Esophagus squamous epithelium (tissue), 5 donors: ENCODE results near the gene RBM10. TPM values are rescaled to one million over a fixed set of nuclear protein-coding genes. Genes with fewer than 3 reads are reported as not detected.
A peak's percentile ranks its signal among the peaks of the same experiment; 100 is the strongest.
"Not testable (repeated sequence)": the region's sequence is repeated elsewhere in the genome, so short reads cannot be mapped to it uniquely, and the experiment has no call there.

Experiments
- DNase-seq: peaks from one replicate; lab custom pipeline; 2025; lab: John Stamatoyannopoulos, UW
- H3K27ac ChIP-seq, 4 donors: fragments of 200-600 bp; sonication (generic); one replicate each; pipeline ENCODE4 v1.5.1; 2016 to 2019; ENCODE audit warnings: mild to moderate bottlenecking in 1 of 4
- H3K27me3 ChIP-seq, 4 donors: fragments of 200-600 bp; sonication (generic); 1 replicate in 3 of 4; 2 replicates in 1 of 4; pipeline versions ENCODE4 v1.5.1 to v1.6.0; 2017 to 2021; ENCODE audit warnings: antibody characterized with exemption in 1 of 4
- H3K36me3 ChIP-seq, 3 donors: fragments of 200-600 bp; sonication (generic); one replicate each; pipeline ENCODE4 v1.5.1; 2016 to 2019
- H3K4me1 ChIP-seq, 3 donors: fragments of 200-600 bp; sonication (generic); one replicate each; pipeline ENCODE4 v1.5.1; 2017 to 2019
- H3K4me3 ChIP-seq, 4 donors: fragments of 200-600 bp; sonication (generic); 1 replicate in 3 of 4; 2 replicates in 1 of 4; pipeline ENCODE4 v1.5.1; 2016 to 2019; ENCODE audit warnings: mild to moderate bottlenecking in 2 of 4, moderate library complexity in 1 of 4
- H3K9me3 ChIP-seq, 3 donors: fragments of 200-600 bp; sonication (generic); one replicate each; pipeline ENCODE4 v1.5.1; 2016 to 2019
- CTCF ChIP-seq, 6 experiments: fragments of 450-650 bp in 4 of 6; fragments of 200-600 bp in 2 of 6; sonication (generic) in 2 of 6; IDR thresholded peaks; one replicate each; pipeline ENCODE4 v1.5.1; 2016 to 2019; ENCODE audit warnings: antibody characterized with exemption in 6 of 6, mild to moderate bottlenecking in 4 of 6, moderate library complexity in 4 of 6
- POLR2A ChIP-seq, 4 donors: fragments of 450-650 bp; IDR thresholded peaks; one replicate each; pipeline ENCODE4 v1.6.1; 2017; ENCODE audit warnings: antibody characterized with exemption in 4 of 4, mild to moderate bottlenecking in 4 of 4, moderate library complexity in 3 of 4
- WGBS, 2 donors: methylation state at CpG; one replicate each; pipeline ENCODE4 v1.1.5; 2018; 5-methylcytosine and 5-hydroxymethylcytosine counted together
- intact Hi-C: fragments of 100-400 bp; cut with DNase I; formaldehyde crosslinking; loops from one replicate; pipeline ENCODE4 v1.15.0; 2022
- total RNA-seq, 4 donors: library from RNA; depleted of rRNA; stranded (reverse); fragments of >200 nt; gene quantifications; one replicate each; pipeline ENCODE4 v1.1.0, GENCODE V29; 2016
- donor health status: DM: yes; HTN: yes; CAD: no.

Gene RBM10
- total RNA-seq, 4 donors from 2014 or later, result 28.1 to 35.6 (median 28.6) TPM

GRCh38 chrX:47112316-47112954 lies 32.6 kb upstream of the RBM10 start:
- DNase-seq, result no peak
- Histone ChIP-seq H3K4me1 (no peaks in the 10 kb centered on the region), H3K9me3 (no peaks in the 10 kb centered on the region), H3K27ac (no peak overlapping the region), H3K4me3 (no peak overlapping the region), H3K36me3 (no peaks in the 10 kb centered on the region), H3K27me3 (no peaks in the 10 kb centered on the region)
- intact Hi-C loops, result no loop called here
- 69% methylated on average over 8 of the region's 9 CpGs; no CpG with 5 or more reads in 1 of the 2 donors for WGBS, 2 donors
- TF ChIP-seq CTCF (IDR thresholded peaks at IDR 0.05), result no peak
- TF ChIP-seq POLR2A (IDR thresholded peaks at IDR 0.05), result no peak

- DNase-seq, H3K27ac ChIP-seq, H3K27me3 ChIP-seq, H3K4me3 ChIP-seq, H3K4me1 ChIP-seq, H3K36me3 ChIP-seq, intact Hi-C loops, H3K9me3 ChIP-seq: not testable (repeated sequence)
- WGBS, 2 donors, result 87% methylated on average over 5 to 7 of the region's 7 CpGs
Measured at GRCh38 chrX:47116551-47117110, 28.4 kb upstream of the RBM10 start.

GRCh38 chrX:47124466-47124865 lies 20.6 kb upstream of the RBM10 start:
- 77 to 83% methylated on average over 2 to 3 of the region's 3 CpGs for WGBS, 2 donors
- DNase-seq, H3K36me3 ChIP-seq, H3K9me3 ChIP-seq, H3K4me3 ChIP-seq, intact Hi-C loops, H3K27ac ChIP-seq, H3K4me1 ChIP-seq, H3K27me3 ChIP-seq: not testable (repeated sequence)

- WGBS, 2 donors, result 0 to 38% methylated on average over 12 to 29 of the region's 31 CpGs
- Histone ChIP-seq H3K4me3 (peak overlapping the region; percentile 41 to 71 (median 56)), H3K27me3 (no peaks in the 10 kb centered on the region), H3K9me3 (no peaks in the 10 kb centered on the region), H3K4me1 (peaks cover 0 to 11% (median 0%) of the 10 kb centered on the region in 3 donors), H3K27ac (peak overlapping the region; percentile 73 to 87 (median 84)), H3K36me3 (no peaks in the 10 kb centered on the region)
- DNase-seq, result peak; percentile 61
- intact Hi-C loops, result no loop called here
- TF ChIP-seq CTCF (IDR thresholded peaks at IDR 0.05) (no peak), POLR2A (IDR thresholded peaks at IDR 0.05) (peak in 1 of 4 donors; percentile 28)
Measured at GRCh38 chrX:47129157-47129898, 15.7 kb upstream of the RBM10 start.

- Histone ChIP-seq H3K27ac (peak overlapping the region; percentile 73 to 87 (median 84)), H3K4me1 (peaks cover 0 to 11% (median 0%) of the 10 kb centered on the region in 3 donors), H3K27me3 (no peaks in the 10 kb centered on the region), H3K36me3 (no peaks in the 10 kb centered on the region), H3K9me3 (no peaks in the 10 kb centered on the region), H3K4me3 (peak overlapping the region; percentile 41 to 71 (median 56))
- DNase-seq, result no peak
- no peak for TF ChIP-seq CTCF (IDR thresholded peaks at IDR 0.05)
- TF ChIP-seq POLR2A (IDR thresholded peaks at IDR 0.05), result no peak
- 19 to 46% methylated on average over 8 to 10 of the region's 11 CpGs for WGBS, 2 donors
- intact Hi-C loops, result no loop called here
Measured at GRCh38 chrX:47129899-47130358, 15.1 kb upstream of the RBM10 start.

GRCh38 chrX:47133493-47133892 lies 11.5 kb upstream of the RBM10 start:
- intact Hi-C loops, result no loop called here
- Histone ChIP-seq H3K27me3 (no peaks in the 10 kb centered on the region), H3K9me3 (no peaks in the 10 kb centered on the region), H3K36me3 (no peaks in the 10 kb centered on the region), H3K4me1 (peaks cover 0 to 10% (median 3%) of the 10 kb centered on the region in 3 donors), H3K4me3 (no peak overlapping the region), H3K27ac (no peak overlapping the region)
- WGBS, 2 donors, result 60 to 63% methylated on average over 3 of the region's 5 CpGs
- DNase-seq, result no peak
- TF ChIP-seq CTCF (IDR thresholded peaks at IDR 0.05) (no peak), POLR2A (IDR thresholded peaks at IDR 0.05) (no peak)

- peak overlapping the region in 1 of 4 donors; percentile 21 for H3K27ac ChIP-seq
- H3K9me3 ChIP-seq, DNase-seq, H3K4me1 ChIP-seq, H3K27me3 ChIP-seq, H3K36me3 ChIP-seq, intact Hi-C loops, H3K4me3 ChIP-seq: not testable (repeated sequence)
- WGBS, 2 donors, result 56% methylated on average over 5 of the region's 5 CpGs; no CpG with 5 or more reads in 1 of the 2 donors
Measured at GRCh38 chrX:47135650-47136049, 9.4 kb upstream of the RBM10 start.
